EH (cell line): ENCODE data around the gene DUSP5.
A peak's percentile ranks its signal among the peaks of the same experiment; 100 is the strongest.
"Not testable (repeated sequence)": the region's sequence is repeated elsewhere in the genome, so short reads cannot be mapped to it uniquely, and the experiment has no call there.

Experiments used
- DNase-seq: peaks from one replicate; pipeline ENCODE4 v3.0.0-alpha.2; 2015; ENCODE audit warnings: low read depth

The DUSP5 gene

GRCh38 chr10:110516815-110517492, 19.2 kb downstream of the DUSP5 start:
- DNase-seq: no peak

GRCh38 chr10:110522365-110522988, 24.8 kb downstream of the DUSP5 start:
- peak; percentile 57 for DNase-seq

GRCh38 chr10:110523736-110524135, 26.0 kb downstream of the DUSP5 start:
- DNase-seq: no peak

GRCh38 chr10:110524179-110524858, 26.6 kb downstream of the DUSP5 start:
- no peak for DNase-seq

- DNase-seq: peak; percentile 48
Observed at GRCh38 chr10:110524859-110525232, 27.1 kb downstream of the DUSP5 start.

- DNase-seq: peak; percentile 84
Observed at GRCh38 chr10:110525349-110526260, 27.9 kb downstream of the DUSP5 start.

- peak; percentile 73 for DNase-seq
Observed at GRCh38 chr10:110527731-110528171, 30.0 kb downstream of the DUSP5 start.

- peak; percentile 53 for DNase-seq
Observed at GRCh38 chr10:110528224-110528996, 30.7 kb downstream of the DUSP5 start.

- peak; percentile 53 for DNase-seq
Observed at GRCh38 chr10:110528997-110529524, 31.4 kb downstream of the DUSP5 start.

GRCh38 chr10:110529596-110530011, 31.9 kb downstream of the DUSP5 start:
- DNase-seq: no peak

- peak; percentile 84 for DNase-seq
Observed at GRCh38 chr10:110530131-110530831, 32.6 kb downstream of the DUSP5 start.

- no peak for DNase-seq
Observed at GRCh38 chr10:110531687-110532086, 34.0 kb downstream of the DUSP5 start.

- not testable (repeated sequence) for DNase-seq
Observed at GRCh38 chr10:110532628-110533027, 34.9 kb downstream of the DUSP5 start.

- DNase-seq: no peak
Observed at GRCh38 chr10:110533149-110533548, 35.4 kb downstream of the DUSP5 start.

- DNase-seq: no peak
Observed at GRCh38 chr10:110534571-110534970, 36.9 kb downstream of the DUSP5 start.

- DNase-seq: peak; percentile 86
Observed at GRCh38 chr10:110535958-110536891, 38.5 kb downstream of the DUSP5 start.

GRCh38 chr10:110539091-110539490, 41.4 kb downstream of the DUSP5 start:
- no peak for DNase-seq

GRCh38 chr10:110540031-110540430, 42.3 kb downstream of the DUSP5 start:
- DNase-seq: no peak

- peak; percentile 57 for DNase-seq
Observed at GRCh38 chr10:110544958-110545537, 47.3 kb downstream of the DUSP5 start.
